ENCODE measurements around the gene DDX31. TPM values are rescaled to one million over a fixed set of nuclear protein-coding genes. Genes with fewer than 3 reads are reported as not detected.

The DDX31 gene
- total RNA-seq, 1 experiment from 2014 or later, result 28.4 TPM

- no peaks in the 10 kb centered on the region for H3K9me3 ChIP-seq (ENCODE audit: control insufficient read depth, low read depth, low read length)
- no CpG with 5 or more reads among the region's 21 CpGs for WGBS (ENCODE audit: extremely low coverage, insufficient read length, low lambda C conversion rate)
These were observed 121.6 kb downstream of the DDX31 start for GRCh38 chr9:132547976-132548730.

More at GRCh38 chr9:132547976-132548730, 121.6 kb downstream of the DDX31 start:
- no peaks in the 10 kb centered on the region for H4K20me1 ChIP-seq (ENCODE audit: control insufficient read depth, insufficient read depth, insufficient read length)
- no peak overlapping the region for H3K27ac ChIP-seq (ENCODE audit: insufficient read length, low read depth, low read length)
- H3K9me3 Mint-ChIP-seq, result no peaks in the 10 kb centered on the region
- peaks cover 8% of the 10 kb centered on the region for H3K23me2 ChIP-seq (ENCODE audit: insufficient read length, low read depth, low read length, poor library complexity, severe bottlenecking)
- H3K14ac ChIP-seq (ENCODE audit: insufficient read depth, low read length), result no peak overlapping the region
- no peaks in the 10 kb centered on the region for H3K4me1 ChIP-seq (ENCODE audit: insufficient read depth, low read length)
- H3K27ac Mint-ChIP-seq, result no peak overlapping the region
- no peak overlapping the region for H4K91ac ChIP-seq (ENCODE audit: insufficient read length, low read depth, low read length)
- no peak overlapping the region for H4K8ac ChIP-seq (replicated peaks; ENCODE audit: insufficient read length, low read depth, low read length)
- H3K23ac ChIP-seq (ENCODE audit: insufficient read length, low read depth, low read length), result no peak overlapping the region
- H2AK5ac ChIP-seq (ENCODE audit: insufficient read length, low read length), result no peak overlapping the region
- no peaks in the 10 kb centered on the region for H3K36me3 Mint-ChIP-seq (ENCODE audit: insufficient read depth in 1 of 3, low read depth in 3 of 3)
- DNase-seq, result no peak
- H3K4me1 Mint-ChIP-seq, result peaks cover 24 to 42% of the 10 kb centered on the region in 2 experiments
- H3T11ph ChIP-seq (ENCODE audit: low read length), result no peak overlapping the region
- no peak overlapping the region for H2BK20ac ChIP-seq (ENCODE audit: low read depth, low read length, poor library complexity, severe bottlenecking)
- no peak overlapping the region for H3K56ac ChIP-seq (ENCODE audit: insufficient read length, low read depth, low read length)
- no peak overlapping the region for H2BK15ac ChIP-seq (ENCODE audit: low read depth, low read length)
- H2BK5ac ChIP-seq (ENCODE audit: insufficient read length, low read length), result no peak overlapping the region
- H2BK12ac ChIP-seq (ENCODE audit: insufficient read length, low read depth, low read length), result no peak overlapping the region
- H3K27me3 ChIP-seq (ENCODE audit: insufficient read depth, low read length), result no peaks in the 10 kb centered on the region
- H2BK120ac ChIP-seq (ENCODE audit: low read depth, low read length, poor library complexity, severe bottlenecking), result no peak overlapping the region
- no peaks in the 10 kb centered on the region for H3K79me2 ChIP-seq (ENCODE audit: insufficient read depth, low read length)
- no peak overlapping the region for H3K18ac ChIP-seq (ENCODE audit: insufficient read length, low read depth, low read length)
- no peak overlapping the region for H3K4me3 Mint-ChIP-seq
- H4K5ac ChIP-seq (ENCODE audit: insufficient read length, low read depth, low read length), result no peak overlapping the region
- H3K27me3 Mint-ChIP-seq (ENCODE audit: low read depth), result peaks cover 5% of the 10 kb centered on the region
- H3K9ac ChIP-seq (ENCODE audit: extremely low read depth, insufficient read length, low read length), result no peak overlapping the region
- H3K4ac ChIP-seq (ENCODE audit: low read depth, low read length), result no peak overlapping the region
- no peak for TF ChIP-seq CTCF (conservative IDR thresholded peaks at IDR 0.05)
- no peak overlapping the region for H3K4me2 ChIP-seq (ENCODE audit: insufficient read depth, insufficient read length, low read length)
- no peak overlapping the region for H2AFZ ChIP-seq (ENCODE audit: low read length)
- H3K79me1 ChIP-seq (ENCODE audit: insufficient read depth, low read depth, low read length, poor library complexity, severe bottlenecking), result no peaks in the 10 kb centered on the region
